Ovary (tissue), 9 donors: ENCODE results near the gene SCAMP2. TPM values are rescaled to one million over a fixed set of nuclear protein-coding genes. Genes with fewer than 3 reads are reported as not detected.

Experiments used
- DNase-seq, 5 donors: peaks; one replicate each; pipeline ENCODE4 v3.0.0-alpha.2; 2019 to 2020
- H3K27ac ChIP-seq, 2 donors: fragments of 200-600 bp; one replicate each; pipeline versions ENCODE4 v1.5.1 to v1.8.0; 2019 to 2022
- H3K27me3 ChIP-seq: fragments of 200-600 bp; one replicate; pipeline ENCODE4 v1.8.0; 2022
- H3K36me3 ChIP-seq: fragments of 200-600 bp; sonication (generic); one replicate; pipeline ENCODE4 v1.5.1; 2019
- H3K4me1 ChIP-seq: one replicate; pipeline ENCODE4 v1.8.1; 2013; ENCODE audit warnings: mild to moderate bottlenecking, moderate library complexity; ENCODE audit not compliant: insufficient read depth
- H3K4me3 ChIP-seq: fragments of 200-600 bp; sonication (generic); one replicate; pipeline ENCODE4 v1.5.1; 2017
- H3K9me3 ChIP-seq, 2 donors: fragments of 200-600 bp in 1 of 2; sonication (generic) in 1 of 2; one replicate each; pipeline versions ENCODE4 v1.5.1 to v1.8.1; 2013 to 2019; ENCODE audit warnings: mild to moderate bottlenecking in 1 of 2, moderate library complexity in 1 of 2
- CTCF ChIP-seq, 3 donors: fragments of 450-650 bp in 2 of 3; fragments of 200-600 bp in 1 of 3; IDR thresholded peaks; one replicate each; pipeline versions ENCODE4 v1.5.1 to v1.8.0; 2016 to 2022; ENCODE audit warnings: antibody characterized with exemption in 3 of 3, mild to moderate bottlenecking in 1 of 3
- EP300 ChIP-seq: sonication (generic); formaldehyde crosslinking; IDR thresholded peaks from one replicate; pipeline ENCODE4 v1.6.1; 2017; ENCODE audit warnings: antibody characterized with exemption
- POLR2A ChIP-seq: fragments of 450-650 bp; IDR thresholded peaks from one replicate; pipeline ENCODE4 v1.6.1; 2017; ENCODE audit warnings: antibody characterized with exemption, mild to moderate bottlenecking, moderate library complexity
- WGBS, 3 donors: extraction: QIAGEN DNeasy Blood & Tissue Kit in 1 of 3; methylation state at CpG; one replicate each; pipeline versions ENCODE4 v1.1.5 to v1.1.7; 2013 to 2017; 5-methylcytosine and 5-hydroxymethylcytosine counted together
- intact Hi-C, 4 donors: fragments of 100-400 bp; cut with DNase I; formaldehyde crosslinking; loops; one replicate each; pipeline versions ENCODE4 v1.11.0 to v1.15.1; 2022 to 2023
- microRNA-seq, 3 donors: library from miRNA; unstranded; fragments of <30 nt; microRNA quantifications; one replicate each; pipeline versions ENCODE4 to v1.2.0, GENCODE V29; 2019 to 2020
- polyA plus RNA-seq, 2 donors: library from polyadenylated mRNA; stranded (reverse); fragments of 200-250 nt in 1 of 2; fragments of 350-450 nt in 1 of 2; fragmentation: Illumina TruSeq in 1 of 2; extraction: RNeasy Lipid Tissue Mini Kit (QIAGEN cat#74804) in 1 of 2; gene quantifications; one replicate each; pipeline ENCODE4 v1.2.3, GENCODE V29; 2013 to 2014
- small RNA-seq: library from RNA; depleted of rRNA; stranded (forward); fragments of <200 nt; gene quantifications from one replicate; pipeline ENCODE3, GENCODE V24; 2016
- total RNA-seq, 7 donors: library from RNA; depleted of rRNA in 2 of 7; stranded (reverse); fragments of >200 nt in 2 of 7; fragmentation: NEBNext Ultra II Directional in 3 of 7; extraction: Animal tissue kit (Norgen Biotek cat#: 25700) in 3 of 7; gene quantifications; one replicate each; pipeline versions ENCODE4 v1.1.0 to v1.2.4, GENCODE V29; 2016 to 2023
- donor health status: DM: no; HTN: no; CAD: no; lungs with moderate emphysema.
- donor health status: DM: no; HTN: no; CAD: no.
- donor health status: Bipolar disorder and iron deficiency.
- donor health status: DM: yes; HTN: yes; CAD: no.
- donor health status: DM: no; HTN: no; CAD: no.
- donor health status: DM: yes; HTN: yes; CAD: no.

Gene SCAMP2
- total and polyA plus RNA-seq, 9 donors, result 22.9 to 65.5 (median 53.1) TPM

GRCh38 chr15:74794248-74794969, 78.8 kb downstream of the SCAMP2 start:
- Histone ChIP-seq H3K36me3 (no peaks in the 10 kb centered on the region), H3K9me3 (no peaks in the 10 kb centered on the region), H3K27me3 (no peaks in the 10 kb centered on the region), H3K4me1 (peaks cover 9% of the 10 kb centered on the region), H3K4me3 (no peak overlapping the region), H3K27ac (no peak overlapping the region)
- WGBS, 3 donors, result 88 to 93% (median 90%) methylated on average over 6 to 9 of the region's 9 CpGs
- no peak for TF ChIP-seq EP300
- TF ChIP-seq CTCF (IDR thresholded peaks at IDR 0.05), result no peak
- no peak for TF ChIP-seq POLR2A
- DNase-seq, result no peak
- intact Hi-C loops, result no loop called here

Small RNAs within 50 kb of the gene (microRNA-seq; reads per million reads assigned to microRNA genes)
- gene MIR6882, result 0 to 0.71 (median 0.38) reads per million in 3 donors

Small RNAs within 50 kb of the gene (small RNA-seq; reads per million reads assigned to genes)
- gene CPLX3, result not detected
- gene MIR6882, result not detected

Other genes with a start within 250 kb of the SCAMP2 start
- 10 to 100 TPM; 10.6 to 44.5 (median 36.3) TPM for gene EDC3, start 177.3 kb downstream of the SCAMP2 start, total RNA-seq
- gene EDC3, start 177.3 kb downstream of the SCAMP2 start, polyA plus RNA-seq, result 10 to 100 TPM; 15.5 to 34.2 TPM
- gene CYP1A1, start 147.8 kb downstream of the SCAMP2 start, total RNA-seq, result 1 to 10 TPM in 1 of 7 donors, under 1 TPM in 1, not detected in 5; 0.10 to 1.6 TPM
- gene CYP1A1, start 147.8 kb downstream of the SCAMP2 start, polyA plus RNA-seq, result under 1 TPM in 1 of 2 donors, not detected in 1; 0.96 TPM
- gene CYP1A2, start 124.5 kb downstream of the SCAMP2 start, total RNA-seq, result under 1 TPM in 1 of 7 donors, not detected in 6; 0.23 TPM
- not detected for gene CYP1A2, start 124.5 kb downstream of the SCAMP2 start, polyA plus RNA-seq
- gene CSK, start 91.3 kb downstream of the SCAMP2 start, total RNA-seq, result 10 to 100 TPM; 10.7 to 49.6 (median 42.1) TPM
- 10 to 100 TPM in 1 of 2 donors, 1 to 10 TPM in 1; 9.2 to 21.6 TPM for gene CSK, start 91.3 kb downstream of the SCAMP2 start, polyA plus RNA-seq
- gene LMAN1L, start 60.5 kb downstream of the SCAMP2 start, total RNA-seq, result not detected
- gene LMAN1L, start 60.5 kb downstream of the SCAMP2 start, polyA plus RNA-seq, result not detected
- not detected for gene CPLX3, start 46.7 kb downstream of the SCAMP2 start, total RNA-seq
- gene CPLX3, start 46.7 kb downstream of the SCAMP2 start, polyA plus RNA-seq, result not detected
- 10 to 100 TPM; 25.2 to 45.7 (median 27.8) TPM for gene ULK3, start 30.2 kb downstream of the SCAMP2 start, total RNA-seq
- 10 to 100 TPM; 17.4 to 22.6 TPM for gene ULK3, start 30.2 kb downstream of the SCAMP2 start, polyA plus RNA-seq
- 10 to 100 TPM; 42.6 to 55.6 (median 48.6) TPM for gene MPI, start 16.7 kb upstream of the SCAMP2 start, total RNA-seq
- gene MPI, start 16.7 kb upstream of the SCAMP2 start, polyA plus RNA-seq, result 10 to 100 TPM; 28.8 to 42.4 TPM
- 100 to 1,000 TPM in 1 of 7 donors, 10 to 100 TPM in 6; 31.0 to 125 (median 67.4) TPM for gene FAM219B, start 33.5 kb upstream of the SCAMP2 start, total RNA-seq
- 10 to 100 TPM; 35.1 to 67.9 TPM for gene FAM219B, start 33.5 kb upstream of the SCAMP2 start, polyA plus RNA-seq
- 10 to 100 TPM; 24.8 to 91.3 (median 73.9) TPM for gene COX5A, start 64.7 kb upstream of the SCAMP2 start, total RNA-seq
- 100 to 1,000 TPM in 1 of 2 donors, 10 to 100 TPM in 1; 86.2 to 158 TPM for gene COX5A, start 64.7 kb upstream of the SCAMP2 start, polyA plus RNA-seq
- 10 to 100 TPM; 13.6 to 41.2 (median 28.6) TPM for gene RPP25, start 83.4 kb upstream of the SCAMP2 start, total RNA-seq
- 10 to 100 TPM; 16.0 to 17.3 TPM for gene RPP25, start 83.4 kb upstream of the SCAMP2 start, polyA plus RNA-seq
- 10 to 100 TPM in 1 of 7 donors, 1 to 10 TPM in 6; 2.6 to 10.1 (median 5.7) TPM for gene SCAMP5, start 122.2 kb upstream of the SCAMP2 start, total RNA-seq
- gene SCAMP5, start 122.2 kb upstream of the SCAMP2 start, polyA plus RNA-seq, result 10 to 100 TPM in 1 of 2 donors, 1 to 10 TPM in 1; 4.6 to 17.8 TPM
- 10 to 100 TPM in 3 of 7 donors, 1 to 10 TPM in 4; 7.9 to 20.6 (median 9.7) TPM for gene PPCDC, start 150.2 kb upstream of the SCAMP2 start, total RNA-seq
- 10 to 100 TPM in 1 of 2 donors, 1 to 10 TPM in 1; 4.0 to 13.4 TPM for gene PPCDC, start 150.2 kb upstream of the SCAMP2 start, polyA plus RNA-seq